Inferior parietal cortex (tissue), 1 donor: ENCODE results near the gene SLC25A51.

Source experiments
- DNase-seq: peaks from one replicate; pipeline ENCODE4 v3.0.0-alpha.2; 2016; ENCODE audit errors: extremely low spot score

Gene SLC25A51, protein sequence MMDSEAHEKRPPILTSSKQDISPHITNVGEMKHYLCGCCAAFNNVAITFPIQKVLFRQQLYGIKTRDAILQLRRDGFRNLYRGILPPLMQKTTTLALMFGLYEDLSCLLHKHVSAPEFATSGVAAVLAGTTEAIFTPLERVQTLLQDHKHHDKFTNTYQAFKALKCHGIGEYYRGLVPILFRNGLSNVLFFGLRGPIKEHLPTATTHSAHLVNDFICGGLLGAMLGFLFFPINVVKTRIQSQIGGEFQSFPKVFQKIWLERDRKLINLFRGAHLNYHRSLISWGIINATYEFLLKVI

DNA sequence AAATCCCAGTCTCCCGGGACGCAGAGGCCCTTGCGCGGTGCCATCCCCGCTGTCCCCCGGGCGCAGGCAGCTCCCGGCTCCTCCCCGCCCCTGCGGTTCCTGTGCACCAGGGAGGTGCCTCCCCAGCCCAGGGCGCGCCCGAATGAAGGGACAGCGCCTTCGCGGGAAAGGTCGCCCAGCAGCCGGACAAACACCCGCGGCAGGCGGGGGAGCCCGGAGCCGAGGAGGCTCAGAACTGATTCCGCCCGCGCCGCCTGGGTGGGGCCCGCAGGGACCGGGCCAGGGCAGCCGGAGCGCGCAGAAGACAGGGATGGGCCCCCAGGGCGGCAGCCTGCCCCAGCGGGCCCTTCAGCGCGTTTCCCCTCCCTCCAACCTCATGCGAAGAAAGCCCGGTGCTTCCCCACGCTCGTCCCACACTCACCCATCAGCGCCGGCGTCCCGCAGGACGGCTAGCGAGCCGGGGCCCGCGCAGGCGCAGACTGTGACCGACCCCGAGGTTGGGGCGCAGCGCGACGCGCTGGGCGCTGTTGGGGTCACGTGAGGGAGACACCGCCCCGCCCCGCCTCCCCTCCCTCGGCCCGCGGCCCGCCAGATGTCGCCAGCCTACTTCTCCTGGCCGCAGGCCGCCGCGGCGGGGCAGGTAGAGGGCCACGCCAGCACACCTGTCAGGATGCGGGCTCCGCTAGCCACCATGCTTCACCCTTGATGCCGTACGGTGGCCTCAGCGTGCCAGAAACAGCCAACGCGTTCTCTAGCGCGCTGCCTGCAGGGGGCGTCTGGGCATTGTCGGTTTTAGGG is at the start of gene SLC25A51:
TSS of gene SLC25A51 (minus strand) at position 481 of the 798 bp plus-strand sequence. CDS start 15,577 bp downstream, outside the sequence.
- peak; percentile 95 for DNase-seq

- no peak for DNase-seq
Observed at GRCh38 chr9:37953206-37953774, 49.4 kb upstream of the SLC25A51 start.

- no peak for DNase-seq
Observed at GRCh38 chr9:37952731-37953130, 48.8 kb upstream of the SLC25A51 start.

GRCh38 chr9:37951671-37952449 is 47.9 kb upstream of the SLC25A51 start:
- no peak for DNase-seq

GRCh38 chr9:37950561-37950960 is 46.6 kb upstream of the SLC25A51 start:
- DNase-seq = no peak

- no peak for DNase-seq
Observed at GRCh38 chr9:37949576-37949975, 45.6 kb upstream of the SLC25A51 start.

DNA sequence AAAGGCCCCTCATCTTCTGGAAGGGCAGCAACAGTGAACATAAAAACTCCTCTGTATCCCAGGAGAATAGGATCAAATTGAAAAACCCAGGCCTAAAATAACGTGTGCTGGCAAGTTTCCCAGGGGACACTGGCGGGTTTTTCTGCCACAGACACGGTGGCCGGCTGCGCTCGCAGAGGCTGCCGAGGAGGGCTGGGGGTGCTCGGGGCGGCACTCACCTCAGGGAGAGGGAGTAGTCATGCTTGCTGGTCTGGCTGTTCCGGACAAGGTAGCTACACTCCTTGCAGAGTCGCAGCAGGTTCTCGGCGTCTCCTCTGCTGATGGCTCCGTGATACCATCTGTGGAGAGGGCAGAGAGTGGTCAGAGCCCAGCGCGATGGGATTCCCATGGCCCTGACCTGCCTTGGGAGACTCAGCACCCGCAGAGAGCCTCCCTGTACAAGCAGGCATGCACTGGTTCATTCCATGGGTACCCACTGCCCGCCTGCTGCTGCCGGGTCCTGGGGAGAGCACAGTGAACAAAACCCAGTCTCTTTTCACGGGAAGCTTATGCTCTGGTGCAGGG is 44.6 kb upstream of the SLC25A51 start:
- DNase-seq = no peak

- no peak for DNase-seq
Observed at GRCh38 chr9:37947977-37948376, 44.0 kb upstream of the SLC25A51 start.

DNA sequence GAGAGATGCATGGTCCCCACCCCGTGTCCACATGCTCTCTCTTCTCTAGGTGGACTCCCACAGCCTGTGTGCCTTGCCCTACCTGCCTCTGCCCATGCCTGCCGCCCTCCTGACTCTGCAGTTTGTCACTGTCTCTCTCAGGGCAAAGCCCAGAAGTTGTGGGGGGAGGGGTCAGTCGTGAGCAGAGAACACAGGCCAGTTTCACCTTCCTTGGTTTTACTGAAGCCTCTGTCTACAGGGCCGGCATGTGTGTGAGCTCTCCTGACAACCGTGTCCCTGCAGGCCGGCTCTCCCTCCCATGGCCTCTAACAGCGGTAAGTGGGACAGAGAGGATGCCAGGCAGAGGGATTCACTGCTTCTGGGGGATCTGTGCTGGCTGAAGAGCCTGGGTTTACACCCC is 43.5 kb upstream of the SLC25A51 start:
- DNase-seq = no peak

GRCh38 chr9:37946971-37947370 is 43.0 kb upstream of the SLC25A51 start:
- no peak for DNase-seq

- no peak for DNase-seq
Observed at GRCh38 chr9:37946041-37946440, 42.1 kb upstream of the SLC25A51 start.

GRCh38 chr9:37944671-37945481 is 40.9 kb upstream of the SLC25A51 start:
- no peak for DNase-seq

- DNase-seq = no peak
Observed at GRCh38 chr9:37944266-37944650, 40.3 kb upstream of the SLC25A51 start.

GRCh38 chr9:37943345-37944265 is 39.7 kb upstream of the SLC25A51 start:
- DNase-seq = no peak

- DNase-seq = no peak
Observed at GRCh38 chr9:37942621-37943344, 38.9 kb upstream of the SLC25A51 start.

GRCh38 chr9:37941253-37941652 is 37.3 kb upstream of the SLC25A51 start:
- DNase-seq = no peak

- no peak for DNase-seq
Observed at GRCh38 chr9:37939575-37940095, 35.7 kb upstream of the SLC25A51 start.

DNA sequence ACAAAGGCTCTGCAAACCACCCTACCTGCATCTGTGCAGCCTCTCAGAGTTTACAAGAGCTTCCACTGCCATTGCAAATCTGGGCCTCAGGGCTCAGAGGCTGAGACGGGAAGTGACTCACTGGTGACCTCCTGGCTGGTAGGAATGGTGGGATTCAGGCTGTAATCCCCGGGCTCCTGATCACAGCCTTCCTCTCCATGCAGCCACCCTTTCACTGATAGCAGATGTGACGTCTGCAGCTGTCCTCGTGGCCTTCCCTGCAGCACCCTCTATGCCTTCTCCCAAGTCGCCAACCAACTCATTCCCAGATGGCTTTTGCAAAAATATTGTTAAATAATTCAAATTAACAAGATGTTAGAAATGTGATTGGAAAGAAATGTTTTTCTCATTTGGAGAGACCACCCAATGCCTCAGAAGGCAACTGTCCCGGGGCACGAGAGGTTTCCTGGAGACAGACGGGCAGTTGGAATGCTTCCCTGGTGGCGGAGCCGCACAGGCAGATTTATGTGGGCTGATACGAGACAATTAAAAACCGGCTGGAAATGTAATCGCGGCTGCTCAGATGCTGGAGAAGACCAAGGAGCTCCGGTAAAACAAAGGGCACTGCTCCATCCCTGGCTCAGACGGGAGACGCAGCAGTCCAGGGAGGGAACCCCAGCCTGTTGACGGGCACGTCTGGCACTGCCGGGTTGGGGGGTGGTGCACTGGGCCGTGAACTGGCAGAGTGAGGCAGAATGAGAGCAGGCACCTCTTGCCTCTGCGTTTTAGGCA is 34.4 kb upstream of the SLC25A51 start:
- DNase-seq = no peak
